Measurements from ENCODE around the gene WLS. TPM values are rescaled to one million over a fixed set of nuclear protein-coding genes. Genes with fewer than 3 reads are reported as not detected.
"Not testable (repeated sequence)": the region's sequence is repeated elsewhere in the genome, so short reads cannot be mapped to it uniquely, and the experiment has no call there.

The WLS gene
- total RNA-seq, 1 donor from 2014 or later, result 29.9 TPM

- intact Hi-C loops (cut with DNase I), result no loop called here
- no peak for TF ChIP-seq CTCF (IDR thresholded peaks at IDR 0.05)
Observed at GRCh38 chr1:68164918-68165317, 67.4 kb downstream of the WLS start.

GRCh38 chr1:68163220-68163619, 69.1 kb downstream of the WLS start:
- TF ChIP-seq CTCF (IDR thresholded peaks at IDR 0.05), result no peak
- Histone ChIP-seq H3K27ac (no peak overlapping the region), H3K27me3 (no peaks in the 10 kb centered on the region), H3K9me3 (no peaks in the 10 kb centered on the region), H3K4me3 (no peak overlapping the region), H3K36me3 (peaks cover 10 to 13% of the 10 kb centered on the region in 2 donors), H3K4me1 (peaks cover 0 to 2% of the 10 kb centered on the region in 2 donors)
- intact Hi-C loops (cut with DNase I), result no loop called here
- DNase-seq (ENCODE audit: low spot score in 2 of 2), result no peak

More at GRCh38 chr1:68164918-68165317, 67.4 kb downstream of the WLS start:
- no peak for DNase-seq (ENCODE audit: low spot score in 2 of 2)
- no peak overlapping the region for H3K27ac ChIP-seq
- peaks cover 4 to 5% of the 10 kb centered on the region in 2 donors for H3K36me3 ChIP-seq
- H3K4me1 ChIP-seq, result peaks cover 0 to 3% of the 10 kb centered on the region in 2 donors
- no peaks in the 10 kb centered on the region for H3K27me3 ChIP-seq
- no peaks in the 10 kb centered on the region for H3K9me3 ChIP-seq
- H3K4me3 ChIP-seq, result no peak overlapping the region

GRCh38 chr1:68162761-68163160, 69.6 kb downstream of the WLS start:
- Histone ChIP-seq H3K4me1 (no peaks in the 10 kb centered on the region), H3K36me3 (peaks cover 15 to 18% of the 10 kb centered on the region in 2 donors), H3K27ac (no peak overlapping the region), H3K9me3 (no peaks in the 10 kb centered on the region), H3K4me3 (no peak overlapping the region), H3K27me3 (no peaks in the 10 kb centered on the region)
- no peak for DNase-seq (ENCODE audit: low spot score in 2 of 2)
- intact Hi-C loops (cut with DNase I), result no loop called here
- no peak for TF ChIP-seq CTCF (IDR thresholded peaks at IDR 0.05)

- intact Hi-C loops (cut with DNase I); H3K4me3 ChIP-seq; H3K27ac ChIP-seq; H3K27me3 ChIP-seq; DNase-seq (ENCODE audit: low spot score in 2 of 2); H3K9me3 ChIP-seq; H3K4me1 ChIP-seq: not testable (repeated sequence)
- peaks cover 19 to 21% of the 10 kb centered on the region in 2 donors for H3K36me3 ChIP-seq
Observed at GRCh38 chr1:68161672-68162071, 70.7 kb downstream of the WLS start.

GRCh38 chr1:68160935-68161334, 71.4 kb downstream of the WLS start:
- H3K36me3 ChIP-seq, result peaks cover 19 to 21% of the 10 kb centered on the region in 2 donors
- intact Hi-C loops (cut with DNase I); DNase-seq (ENCODE audit: low spot score in 2 of 2); H3K9me3 ChIP-seq; H3K27ac ChIP-seq; H3K27me3 ChIP-seq; H3K4me3 ChIP-seq; H3K4me1 ChIP-seq: not testable (repeated sequence)

GRCh38 chr1:68160021-68160420, 72.3 kb downstream of the WLS start:
- Histone ChIP-seq H3K4me1 (no peaks in the 10 kb centered on the region), H3K9me3 (no peaks in the 10 kb centered on the region), H3K27me3 (no peaks in the 10 kb centered on the region), H3K36me3 (peaks cover 19 to 21% of the 10 kb centered on the region in 2 donors), H3K4me3 (no peak overlapping the region), H3K27ac (no peak overlapping the region)
- TF ChIP-seq CTCF (IDR thresholded peaks at IDR 0.05), result no peak
- no peak for DNase-seq (ENCODE audit: low spot score in 2 of 2)
- intact Hi-C loops (cut with DNase I), result no loop called here

- no peak for TF ChIP-seq CTCF (IDR thresholded peaks at IDR 0.05)
- no peak overlapping the region for H3K4me3 ChIP-seq
- H3K9me3 ChIP-seq, result no peaks in the 10 kb centered on the region
- DNase-seq (ENCODE audit: low spot score in 2 of 2), result no peak
- H3K27ac ChIP-seq, result no peak overlapping the region
- intact Hi-C loops (cut with DNase I), result no loop called here
- H3K36me3 ChIP-seq, result peaks cover 19 to 24% of the 10 kb centered on the region in 2 donors
- no peaks in the 10 kb centered on the region for H3K27me3 ChIP-seq
- H3K4me1 ChIP-seq, result no peaks in the 10 kb centered on the region
Observed at GRCh38 chr1:68158837-68159236, 73.5 kb downstream of the WLS start.
